Activated CD8-positive, alpha-beta memory T cell treated with anti-CD3 and anti-CD28 coated beads, Interleukin-2, amount 50 U/mL, for 1 hour (primary cell): ENCODE data around the gene OGA.

Experiments used
- DNase-seq: peaks from one replicate; pipeline ENCODE4 v3.0.0-alpha.2; 2020; ENCODE audit errors: extremely low read depth

Gene OGA

GRCh38 chr10:101775273-101776160, 42.7 kb downstream of the OGA start, which contains the start of gene FGF8:
Gene FGF8, minus strand, starts transcription at chr10:101776114. Its CDS starts 214 bp downstream, at chr10:101775900.
- no peak for DNase-seq

- DNase-seq: no peak
Observed at GRCh38 chr10:101774589-101775272, 43.5 kb downstream of the OGA start.

- no peak for DNase-seq
Observed at GRCh38 chr10:101773923-101774588, 44.2 kb downstream of the OGA start.

GRCh38 chr10:101772895-101773761, 45.1 kb downstream of the OGA start:
- no peak for DNase-seq

- no peak for DNase-seq
Observed at GRCh38 chr10:101772017-101772894, 46.0 kb downstream of the OGA start.

- DNase-seq: no peak
Observed at GRCh38 chr10:101771380-101771779, 46.9 kb downstream of the OGA start.

GRCh38 chr10:101770331-101771215, 47.7 kb downstream of the OGA start:
- DNase-seq: no peak

GRCh38 chr10:101769541-101770180, 48.6 kb downstream of the OGA start:
- no peak for DNase-seq

GRCh38 chr10:101768791-101769170, 49.5 kb downstream of the OGA start:
- DNase-seq: no peak

- DNase-seq: no peak
Observed at GRCh38 chr10:101767966-101768790, 50.1 kb downstream of the OGA start.

GRCh38 chr10:101767600-101767945, 50.7 kb downstream of the OGA start:
- no peak for DNase-seq

- no peak for DNase-seq
Observed at GRCh38 chr10:101766753-101767599, 51.3 kb downstream of the OGA start.

- no peak for DNase-seq
Observed at GRCh38 chr10:101766306-101766705, 51.9 kb downstream of the OGA start.

GRCh38 chr10:101763141-101763846, 55.0 kb downstream of the OGA start:
- DNase-seq: no peak

- DNase-seq: no peak
Observed at GRCh38 chr10:101762736-101763135, 55.5 kb downstream of the OGA start.

- DNase-seq: no peak
Observed at GRCh38 chr10:101761226-101761625, 57.0 kb downstream of the OGA start.

- DNase-seq: no peak
Observed at GRCh38 chr10:101760510-101760909, 57.7 kb downstream of the OGA start.
